Peyer's patch (tissue), 4 donors: ENCODE measurements around the gene COG2.
"Not testable (repeated sequence)": the region's sequence is repeated elsewhere in the genome, so short reads cannot be mapped to it uniquely, and the experiment has no call there.

Source experiments
- CTCF ChIP-seq, 6 experiments: fragments of 450-650 bp in 4 of 6; fragments of 200-600 bp in 2 of 6; sonication (generic) in 1 of 6; IDR thresholded peaks; one replicate each; pipeline ENCODE4 v1.5.1; 2017 to 2019; ENCODE audit warnings: antibody characterized with exemption in 6 of 6, mild to moderate bottlenecking in 3 of 6, moderate library complexity in 1 of 6
- POLR2A ChIP-seq, 2 donors: fragments of 450-650 bp; IDR thresholded peaks; one replicate each; pipeline ENCODE4 v1.5.1; 2017; ENCODE audit warnings: antibody characterized with exemption in 2 of 2, mild to moderate bottlenecking in 2 of 2, moderate library complexity in 2 of 2

- TF ChIP-seq CTCF, POLR2A (IDR thresholded peaks at IDR 0.05): not testable (repeated sequence)
These were observed 15.8 kb downstream of the COG2 start for GRCh38 chr1:230658103-230658502.
